ENCODE results near the gene BCL2. TPM values are rescaled to one million over a fixed set of nuclear protein-coding genes. Genes with fewer than 3 reads are reported as not detected.

The BCL2 gene
- total RNA-seq, 1 donor from 2014 or later = 39.1 TPM

GRCh38 chr18:63155910-63156773 is 163.4 kb downstream of the BCL2 start:
- Histone ChIP-seq H3K27ac (ENCODE audit: low read depth, low read length) (peak overlapping the region; percentile 52), H3K4me1 (ENCODE audit: control insufficient read depth in 3 of 3, insufficient read depth in 3 of 3, low read length in 3 of 3) (peaks cover 24 to 45% (median 28%) of the 10 kb centered on the region in 3 donors), H3K36me3 (ENCODE audit: control insufficient read depth in 3 of 3, insufficient read depth in 3 of 3, low read length in 3 of 3) (no peaks in the 10 kb centered on the region), H3K9ac (ENCODE audit: low read depth in 1 of 3, low read length in 3 of 3) (peak overlapping the region in 2 of 3 donors; percentile 55 to 63), H3K9me3 (ENCODE audit: control insufficient read depth in 3 of 3, low read length in 3 of 3) (no peaks in the 10 kb centered on the region), H3K27me3 (ENCODE audit: control insufficient read depth in 3 of 3, insufficient read depth in 3 of 3, low read length in 3 of 3) (no peaks in the 10 kb centered on the region), H3K4me3 (ENCODE audit: low read length in 3 of 3) (peak overlapping the region; percentile 65 to 77 (median 75))

- Histone ChIP-seq H3K9me3 (ENCODE audit: control insufficient read depth in 3 of 3, low read length in 3 of 3) (no peaks in the 10 kb centered on the region), H3K36me3 (ENCODE audit: control insufficient read depth in 3 of 3, insufficient read depth in 3 of 3, low read length in 3 of 3) (no peaks in the 10 kb centered on the region), H3K27ac (ENCODE audit: low read depth, low read length) (peak overlapping the region; percentile 52), H3K4me1 (ENCODE audit: control insufficient read depth in 3 of 3, insufficient read depth in 3 of 3, low read length in 3 of 3) (peaks cover 24 to 43% (median 26%) of the 10 kb centered on the region in 3 donors), H3K4me3 (ENCODE audit: low read length in 3 of 3) (peak overlapping the region; percentile 65 to 77 (median 75)), H3K27me3 (ENCODE audit: control insufficient read depth in 3 of 3, insufficient read depth in 3 of 3, low read length in 3 of 3) (no peaks in the 10 kb centered on the region), H3K9ac (ENCODE audit: low read depth in 1 of 3, low read length in 3 of 3) (peak overlapping the region in 2 of 3 donors; percentile 55 to 63)
These were observed 164.3 kb downstream of the BCL2 start for GRCh38 chr18:63155169-63155852.

GRCh38 chr18:63154350-63155152 is 165.0 kb downstream of the BCL2 start:
- peaks cover 24 to 43% (median 26%) of the 10 kb centered on the region in 3 donors for H3K4me1 ChIP-seq (ENCODE audit: control insufficient read depth in 3 of 3, insufficient read depth in 3 of 3, low read length in 3 of 3)
- H3K27me3 ChIP-seq (ENCODE audit: control insufficient read depth in 3 of 3, insufficient read depth in 3 of 3, low read length in 3 of 3) = no peaks in the 10 kb centered on the region
- H3K9ac ChIP-seq (ENCODE audit: low read depth in 1 of 3, low read length in 3 of 3) = peak overlapping the region in 2 of 3 donors; percentile 55 to 63
- H3K4me3 ChIP-seq (ENCODE audit: low read length in 3 of 3) = peak overlapping the region in 2 of 3 donors; percentile 65 to 77
- no peaks in the 10 kb centered on the region for H3K9me3 ChIP-seq (ENCODE audit: control insufficient read depth in 3 of 3, low read length in 3 of 3)
- no peaks in the 10 kb centered on the region for H3K36me3 ChIP-seq (ENCODE audit: control insufficient read depth in 3 of 3, insufficient read depth in 3 of 3, low read length in 3 of 3)
- H3K27ac ChIP-seq (ENCODE audit: low read depth, low read length) = no peak overlapping the region

- no peak overlapping the region for H3K9ac ChIP-seq (ENCODE audit: low read depth in 1 of 3, low read length in 3 of 3)
- H3K27ac ChIP-seq (ENCODE audit: low read depth, low read length) = no peak overlapping the region
- no peaks in the 10 kb centered on the region for H3K9me3 ChIP-seq (ENCODE audit: control insufficient read depth in 3 of 3, low read length in 3 of 3)
- H3K36me3 ChIP-seq (ENCODE audit: control insufficient read depth in 3 of 3, insufficient read depth in 3 of 3, low read length in 3 of 3) = no peaks in the 10 kb centered on the region
- H3K4me1 ChIP-seq (ENCODE audit: control insufficient read depth in 3 of 3, insufficient read depth in 3 of 3, low read length in 3 of 3) = peaks cover 29 to 48% (median 35%) of the 10 kb centered on the region in 3 donors
- H3K4me3 ChIP-seq (ENCODE audit: low read length in 3 of 3) = no peak overlapping the region
- H3K27me3 ChIP-seq (ENCODE audit: control insufficient read depth in 3 of 3, insufficient read depth in 3 of 3, low read length in 3 of 3) = no peaks in the 10 kb centered on the region
These were observed 166.8 kb downstream of the BCL2 start for GRCh38 chr18:63152791-63153190.

- Histone ChIP-seq H3K9me3 (ENCODE audit: control insufficient read depth in 3 of 3, low read length in 3 of 3) (no peaks in the 10 kb centered on the region), H3K27me3 (ENCODE audit: control insufficient read depth in 3 of 3, insufficient read depth in 3 of 3, low read length in 3 of 3) (no peaks in the 10 kb centered on the region), H3K4me1 (ENCODE audit: control insufficient read depth in 3 of 3, insufficient read depth in 3 of 3, low read length in 3 of 3) (peaks cover 30 to 49% (median 36%) of the 10 kb centered on the region in 3 donors), H3K9ac (ENCODE audit: low read depth in 1 of 3, low read length in 3 of 3) (no peak overlapping the region), H3K4me3 (ENCODE audit: low read length in 3 of 3) (no peak overlapping the region), H3K27ac (ENCODE audit: low read depth, low read length) (no peak overlapping the region), H3K36me3 (ENCODE audit: control insufficient read depth in 3 of 3, insufficient read depth in 3 of 3, low read length in 3 of 3) (no peaks in the 10 kb centered on the region)
These were observed 167.5 kb downstream of the BCL2 start for GRCh38 chr18:63152096-63152495.

- H3K9me3 ChIP-seq (ENCODE audit: control insufficient read depth in 3 of 3, low read length in 3 of 3) = no peaks in the 10 kb centered on the region
- H3K27me3 ChIP-seq (ENCODE audit: control insufficient read depth in 3 of 3, insufficient read depth in 3 of 3, low read length in 3 of 3) = no peaks in the 10 kb centered on the region
- H3K27ac ChIP-seq (ENCODE audit: low read depth, low read length) = no peak overlapping the region
- H3K4me1 ChIP-seq (ENCODE audit: control insufficient read depth in 3 of 3, insufficient read depth in 3 of 3, low read length in 3 of 3) = peaks cover 30 to 51% (median 37%) of the 10 kb centered on the region in 3 donors
- H3K9ac ChIP-seq (ENCODE audit: low read depth in 1 of 3, low read length in 3 of 3) = no peak overlapping the region
- no peaks in the 10 kb centered on the region for H3K36me3 ChIP-seq (ENCODE audit: control insufficient read depth in 3 of 3, insufficient read depth in 3 of 3, low read length in 3 of 3)
- no peak overlapping the region for H3K4me3 ChIP-seq (ENCODE audit: low read length in 3 of 3)
These were observed 168.0 kb downstream of the BCL2 start for GRCh38 chr18:63151539-63151938.

GRCh38 chr18:63150942-63151421 is 168.6 kb downstream of the BCL2 start:
- Histone ChIP-seq H3K4me3 (ENCODE audit: low read length in 3 of 3) (no peak overlapping the region), H3K4me1 (ENCODE audit: control insufficient read depth in 3 of 3, insufficient read depth in 3 of 3, low read length in 3 of 3) (peaks cover 29 to 51% (median 36%) of the 10 kb centered on the region in 3 donors), H3K9ac (ENCODE audit: low read depth in 1 of 3, low read length in 3 of 3) (no peak overlapping the region), H3K27me3 (ENCODE audit: control insufficient read depth in 3 of 3, insufficient read depth in 3 of 3, low read length in 3 of 3) (no peaks in the 10 kb centered on the region), H3K36me3 (ENCODE audit: control insufficient read depth in 3 of 3, insufficient read depth in 3 of 3, low read length in 3 of 3) (no peaks in the 10 kb centered on the region), H3K9me3 (ENCODE audit: control insufficient read depth in 3 of 3, low read length in 3 of 3) (no peaks in the 10 kb centered on the region), H3K27ac (ENCODE audit: low read depth, low read length) (no peak overlapping the region)

- Histone ChIP-seq H3K4me1 (ENCODE audit: control insufficient read depth in 3 of 3, insufficient read depth in 3 of 3, low read length in 3 of 3) (peaks cover 28 to 51% (median 35%) of the 10 kb centered on the region in 3 donors), H3K36me3 (ENCODE audit: control insufficient read depth in 3 of 3, insufficient read depth in 3 of 3, low read length in 3 of 3) (no peaks in the 10 kb centered on the region), H3K27me3 (ENCODE audit: control insufficient read depth in 3 of 3, insufficient read depth in 3 of 3, low read length in 3 of 3) (no peaks in the 10 kb centered on the region), H3K4me3 (ENCODE audit: low read length in 3 of 3) (no peak overlapping the region), H3K9me3 (ENCODE audit: control insufficient read depth in 3 of 3, low read length in 3 of 3) (no peaks in the 10 kb centered on the region), H3K9ac (ENCODE audit: low read depth in 1 of 3, low read length in 3 of 3) (no peak overlapping the region), H3K27ac (ENCODE audit: low read depth, low read length) (no peak overlapping the region)
These were observed 169.2 kb downstream of the BCL2 start for GRCh38 chr18:63150326-63150725.

- Histone ChIP-seq H3K9ac (ENCODE audit: low read depth in 1 of 3, low read length in 3 of 3) (no peak overlapping the region), H3K4me3 (ENCODE audit: low read length in 3 of 3) (no peak overlapping the region), H3K9me3 (ENCODE audit: control insufficient read depth in 3 of 3, low read length in 3 of 3) (no peaks in the 10 kb centered on the region), H3K27ac (ENCODE audit: low read depth, low read length) (no peak overlapping the region), H3K27me3 (ENCODE audit: control insufficient read depth in 3 of 3, insufficient read depth in 3 of 3, low read length in 3 of 3) (no peaks in the 10 kb centered on the region), H3K4me1 (ENCODE audit: control insufficient read depth in 3 of 3, insufficient read depth in 3 of 3, low read length in 3 of 3) (peaks cover 23 to 40% (median 31%) of the 10 kb centered on the region in 3 donors), H3K36me3 (ENCODE audit: control insufficient read depth in 3 of 3, insufficient read depth in 3 of 3, low read length in 3 of 3) (no peaks in the 10 kb centered on the region)
These were observed 170.3 kb downstream of the BCL2 start for GRCh38 chr18:63149302-63149587.

Measured in skeletal muscle tissue (tissue), 4 donors.